ENCODE results near the gene NGEF. TPM values are rescaled to one million over a fixed set of nuclear protein-coding genes. Genes with fewer than 3 reads are reported as not detected.

The NGEF gene
- total RNA-seq, 1 experiment from 2014 or later, result 1.9 TPM

- no peaks in the 10 kb centered on the region for H3K9me3 Mint-ChIP-seq
- H3K18ac ChIP-seq (ENCODE audit: insufficient read length, low read depth, low read length), result no peak overlapping the region
- no peak overlapping the region for H2AK5ac ChIP-seq (ENCODE audit: insufficient read length, low read length)
- no peak for DNase-seq
- H3K23me2 ChIP-seq (ENCODE audit: insufficient read length, low read depth, low read length, poor library complexity, severe bottlenecking), result peaks cover 2% of the 10 kb centered on the region
- H3K14ac ChIP-seq (ENCODE audit: insufficient read depth, low read length), result no peak overlapping the region
- no peak for TF ChIP-seq CTCF (conservative IDR thresholded peaks at IDR 0.05)
- WGBS (ENCODE audit: extremely low coverage, insufficient read length, low lambda C conversion rate), result no CpG with 5 or more reads among the region's 5 CpGs
- no peak overlapping the region for H3K23ac ChIP-seq (ENCODE audit: insufficient read length, low read depth, low read length)
- no peaks in the 10 kb centered on the region for H4K20me1 ChIP-seq (ENCODE audit: control insufficient read depth, insufficient read depth, insufficient read length)
- H2BK120ac ChIP-seq (ENCODE audit: low read depth, low read length, poor library complexity, severe bottlenecking), result no peak overlapping the region
- no peak overlapping the region for H3K56ac ChIP-seq (ENCODE audit: insufficient read length, low read depth, low read length)
- H4K91ac ChIP-seq (ENCODE audit: insufficient read length, low read depth, low read length), result no peak overlapping the region
- no peaks in the 10 kb centered on the region for H3K79me2 ChIP-seq (ENCODE audit: insufficient read depth, low read length)
- no peaks in the 10 kb centered on the region for H3K79me1 ChIP-seq (ENCODE audit: insufficient read depth, low read depth, low read length, poor library complexity, severe bottlenecking)
- no peak overlapping the region for H2BK12ac ChIP-seq (ENCODE audit: insufficient read length, low read depth, low read length)
- no peak overlapping the region for H2BK20ac ChIP-seq (ENCODE audit: low read depth, low read length, poor library complexity, severe bottlenecking)
- H2BK5ac ChIP-seq (ENCODE audit: insufficient read length, low read length), result no peak overlapping the region
- no peak overlapping the region; a peak in 1 of 7 replicates for H3K27ac Mint-ChIP-seq
- H3K4me2 ChIP-seq (ENCODE audit: insufficient read depth, insufficient read length, low read length), result no peak overlapping the region
- H3K4me1 ChIP-seq (ENCODE audit: insufficient read depth, low read length), result no peaks in the 10 kb centered on the region
- H3K4ac ChIP-seq (ENCODE audit: low read depth, low read length), result no peak overlapping the region
- H3K27me3 Mint-ChIP-seq (ENCODE audit: low read depth), result no peaks in the 10 kb centered on the region
- peaks cover 19 to 31% (median 26%) of the 10 kb centered on the region in 3 experiments for H3K36me3 Mint-ChIP-seq (ENCODE audit: insufficient read depth in 1 of 3, low read depth in 3 of 3)
- H4K8ac ChIP-seq (replicated peaks; ENCODE audit: insufficient read length, low read depth, low read length), result no peak overlapping the region
- no peak overlapping the region for H2BK15ac ChIP-seq (ENCODE audit: low read depth, low read length)
- no peaks in the 10 kb centered on the region for H3K9me3 ChIP-seq (ENCODE audit: control insufficient read depth, low read depth, low read length)
- no peaks in the 10 kb centered on the region for H3K4me1 Mint-ChIP-seq
- H3K27ac ChIP-seq (ENCODE audit: insufficient read length, low read depth, low read length), result no peak overlapping the region
- no peak overlapping the region for H2AFZ ChIP-seq (ENCODE audit: low read length)
- H3K4me3 Mint-ChIP-seq, result no peak overlapping the region
- H3K9ac ChIP-seq (ENCODE audit: extremely low read depth, insufficient read length, low read length), result no peak overlapping the region
- H4K5ac ChIP-seq (ENCODE audit: insufficient read length, low read depth, low read length), result no peak overlapping the region
- no peak overlapping the region for H3T11ph ChIP-seq (ENCODE audit: low read length)
- no peaks in the 10 kb centered on the region for H3K27me3 ChIP-seq (ENCODE audit: insufficient read depth, low read length)
These were observed 151.7 kb downstream of the NGEF start for GRCh38 chr2:232861353-232861752.

Measured in H9 (cell line).